ENCODE measurements around the gene SECISBP2L.
"Not testable (repeated sequence)": the region's sequence is repeated elsewhere in the genome, so short reads cannot be mapped to it uniquely, and the experiment has no call there.

SECISBP2L gene, protein sequence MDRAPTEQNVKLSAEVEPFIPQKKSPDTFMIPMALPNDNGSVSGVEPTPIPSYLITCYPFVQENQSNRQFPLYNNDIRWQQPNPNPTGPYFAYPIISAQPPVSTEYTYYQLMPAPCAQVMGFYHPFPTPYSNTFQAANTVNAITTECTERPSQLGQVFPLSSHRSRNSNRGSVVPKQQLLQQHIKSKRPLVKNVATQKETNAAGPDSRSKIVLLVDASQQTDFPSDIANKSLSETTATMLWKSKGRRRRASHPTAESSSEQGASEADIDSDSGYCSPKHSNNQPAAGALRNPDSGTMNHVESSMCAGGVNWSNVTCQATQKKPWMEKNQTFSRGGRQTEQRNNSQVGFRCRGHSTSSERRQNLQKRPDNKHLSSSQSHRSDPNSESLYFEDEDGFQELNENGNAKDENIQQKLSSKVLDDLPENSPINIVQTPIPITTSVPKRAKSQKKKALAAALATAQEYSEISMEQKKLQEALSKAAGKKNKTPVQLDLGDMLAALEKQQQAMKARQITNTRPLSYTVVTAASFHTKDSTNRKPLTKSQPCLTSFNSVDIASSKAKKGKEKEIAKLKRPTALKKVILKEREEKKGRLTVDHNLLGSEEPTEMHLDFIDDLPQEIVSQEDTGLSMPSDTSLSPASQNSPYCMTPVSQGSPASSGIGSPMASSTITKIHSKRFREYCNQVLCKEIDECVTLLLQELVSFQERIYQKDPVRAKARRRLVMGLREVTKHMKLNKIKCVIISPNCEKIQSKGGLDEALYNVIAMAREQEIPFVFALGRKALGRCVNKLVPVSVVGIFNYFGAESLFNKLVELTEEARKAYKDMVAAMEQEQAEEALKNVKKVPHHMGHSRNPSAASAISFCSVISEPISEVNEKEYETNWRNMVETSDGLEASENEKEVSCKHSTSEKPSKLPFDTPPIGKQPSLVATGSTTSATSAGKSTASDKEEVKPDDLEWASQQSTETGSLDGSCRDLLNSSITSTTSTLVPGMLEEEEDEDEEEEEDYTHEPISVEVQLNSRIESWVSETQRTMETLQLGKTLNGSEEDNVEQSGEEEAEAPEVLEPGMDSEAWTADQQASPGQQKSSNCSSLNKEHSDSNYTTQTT
- total RNA-seq = 50.3 to 129 (median 89.7) reads per million in 3 experiments

GRCh38 chr15:49046220-49047102, at the start of gene SECISBP2L:
Gene SECISBP2L, minus strand, starts transcription at chr15:49046446. Its CDS starts 147 bp downstream, at chr15:49046299.
- DNase-seq = peak; percentile 89

GRCh38 chr15:49094923-49095322, 48.7 kb upstream of the SECISBP2L start:
- DNase-seq = no peak

DNA sequence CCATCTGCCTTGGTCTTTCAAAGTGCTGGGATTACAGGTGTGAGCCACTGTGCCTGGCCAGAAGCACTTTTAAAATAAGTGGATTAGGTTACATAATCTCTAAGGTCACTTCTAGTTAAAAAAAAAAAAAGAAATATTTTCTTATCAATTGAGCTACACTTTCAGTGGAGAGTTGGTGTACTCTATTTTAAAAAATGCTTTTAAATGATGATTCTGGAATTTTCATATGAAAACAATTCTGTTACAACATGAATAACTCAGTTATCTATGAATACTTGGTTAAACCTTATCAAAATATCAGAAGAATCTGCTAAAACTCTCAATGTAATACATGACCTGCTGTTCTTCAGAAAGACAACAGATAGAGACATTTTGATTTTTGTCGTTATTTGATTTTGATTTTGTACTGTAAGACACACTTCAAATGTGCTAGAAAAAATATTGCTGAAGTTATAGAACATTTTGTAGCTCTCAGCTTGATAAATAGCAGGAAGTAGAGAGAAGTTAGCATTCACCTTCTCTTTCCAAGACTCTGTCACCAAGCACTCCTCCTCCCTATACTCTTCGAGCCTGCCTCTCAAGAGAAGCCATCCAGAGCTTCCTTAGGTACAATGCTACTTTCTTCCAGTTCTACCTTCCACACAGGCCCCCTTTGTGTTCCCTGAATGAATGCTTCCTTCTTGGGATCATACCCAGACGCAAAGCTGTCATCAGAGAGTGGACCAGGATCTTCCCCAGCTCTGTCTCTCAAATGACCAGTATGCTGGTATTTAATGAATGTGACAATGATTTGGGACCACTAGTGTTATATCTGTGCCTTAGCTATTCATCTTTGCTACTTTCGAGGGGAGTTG, 47.2 kb upstream of the SECISBP2L start:
- no peak for DNase-seq

DNA sequence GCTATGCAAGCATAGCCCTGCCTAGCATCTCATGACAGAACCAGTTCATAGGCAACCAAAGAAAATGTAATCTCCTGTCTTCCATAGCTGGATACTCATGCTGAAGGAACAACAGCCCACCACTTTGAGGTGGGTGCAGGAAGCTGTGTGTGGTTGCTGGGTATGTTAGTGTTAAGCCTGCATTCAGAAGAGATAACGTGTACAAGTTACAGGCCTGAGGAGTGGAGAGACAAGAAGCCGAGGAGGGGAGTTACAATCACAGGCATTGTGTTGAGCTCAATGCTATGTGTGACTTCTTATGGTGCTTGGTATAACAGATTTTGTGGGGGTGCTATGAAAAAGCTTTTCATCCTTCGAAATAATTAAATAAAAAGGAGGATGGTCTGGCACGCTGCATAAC, 42.8 kb upstream of the SECISBP2L start:
- DNase-seq = no peak

- no peak for DNase-seq
Observed at GRCh38 chr15:49085696-49086459, 39.6 kb upstream of the SECISBP2L start.

DNA sequence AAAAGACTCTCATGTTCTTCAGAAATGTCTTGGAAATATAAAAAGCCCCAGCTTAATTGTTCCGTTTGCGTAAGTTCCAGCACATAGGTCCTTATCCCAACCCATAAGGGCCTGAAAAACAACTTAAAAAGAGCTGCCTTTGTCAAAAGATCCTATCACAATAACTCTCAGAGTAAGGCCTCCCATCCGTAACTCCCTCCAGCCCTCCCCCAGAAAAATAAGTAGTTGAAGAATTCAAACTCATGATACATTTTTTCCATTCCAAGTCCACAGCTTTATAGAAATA, 38.0 kb upstream of the SECISBP2L start:
- no peak for DNase-seq

- DNase-seq = no peak
Observed at GRCh38 chr15:49083401-49084284, 37.4 kb upstream of the SECISBP2L start.

DNA sequence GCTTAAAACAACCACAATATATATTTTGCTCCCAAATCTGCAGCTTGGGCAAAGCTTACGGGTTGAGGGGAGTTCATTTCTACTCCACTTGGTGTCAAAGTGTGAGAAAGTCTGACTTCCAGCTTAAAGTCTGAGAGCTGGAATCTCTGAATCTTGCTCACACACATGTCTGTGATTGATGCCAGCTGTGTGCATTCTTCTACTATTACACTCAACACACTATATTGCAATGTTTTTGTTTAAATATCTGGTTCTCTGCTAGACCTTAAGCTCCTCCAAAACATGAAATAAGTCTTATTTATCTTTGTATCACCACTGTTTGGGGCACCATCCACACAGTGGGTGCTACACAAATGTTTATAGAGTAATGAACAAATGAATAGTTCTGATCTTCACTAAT, 36.7 kb upstream of the SECISBP2L start:
- DNase-seq = no peak

DNA sequence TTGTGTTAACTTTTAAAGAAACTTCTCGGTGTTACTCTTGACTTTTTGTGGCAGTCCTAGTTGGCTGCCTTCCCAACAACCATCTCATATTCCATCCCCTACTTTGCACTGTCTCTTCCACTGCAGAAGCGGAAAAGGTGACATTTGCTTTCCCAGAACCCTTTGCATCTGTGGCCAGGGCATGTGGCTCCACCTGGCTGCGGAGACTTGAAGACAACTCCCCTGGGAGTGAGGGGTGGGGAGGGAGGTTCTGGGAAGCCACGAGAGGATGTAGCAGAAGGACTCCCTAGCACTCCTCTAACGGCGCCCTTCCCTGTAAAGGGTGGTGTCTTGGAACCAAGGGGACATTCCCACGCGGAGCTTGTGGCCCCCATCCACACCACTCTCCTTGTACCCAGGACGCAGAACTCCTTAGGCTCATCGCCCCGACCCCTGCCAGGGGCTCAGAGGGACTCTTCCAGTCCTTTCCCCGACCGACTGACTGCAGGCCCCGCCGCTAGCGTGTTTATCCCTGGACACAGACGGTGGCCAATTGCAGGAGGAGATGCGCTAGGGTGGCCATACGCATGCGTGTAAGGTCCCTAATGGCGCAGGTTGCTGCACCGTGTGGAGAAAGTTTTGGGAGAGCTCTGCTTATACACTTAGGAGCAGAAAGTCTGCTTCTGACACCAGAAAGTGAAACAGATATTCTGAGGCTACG, 33.2 kb upstream of the SECISBP2L start:
- DNase-seq = no peak

GRCh38 chr15:49075881-49076280, 29.6 kb upstream of the SECISBP2L start:
- no peak for DNase-seq

DNA sequence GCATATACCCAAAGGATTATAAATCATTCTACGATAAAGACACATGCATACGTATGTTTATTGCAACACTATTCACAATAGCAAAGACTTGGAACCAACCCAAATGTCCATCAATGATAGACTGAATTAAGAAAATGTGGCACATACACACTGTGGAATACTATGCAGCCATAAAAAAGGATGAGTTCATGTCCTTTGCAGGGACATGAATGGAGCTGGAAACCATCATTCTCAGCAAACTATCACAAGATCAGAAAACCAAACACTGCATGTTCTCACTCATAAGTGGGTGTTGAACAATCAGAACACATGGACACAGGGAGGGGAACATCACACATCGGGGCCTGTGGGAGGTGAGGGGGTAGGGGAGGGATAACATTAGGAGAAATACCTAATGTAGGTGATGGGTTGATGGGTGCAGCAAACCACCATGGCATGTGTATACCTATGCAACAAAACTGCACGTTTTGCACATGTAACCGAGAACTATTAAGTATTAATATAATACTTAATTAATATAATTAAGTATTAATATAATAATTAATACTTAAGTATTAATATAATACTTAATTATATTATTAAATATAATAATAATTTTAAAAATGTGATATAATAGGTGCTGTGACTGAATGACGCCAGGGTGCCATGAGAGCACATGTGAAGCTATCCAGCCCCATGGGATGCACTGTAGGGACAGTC, 28.5 kb upstream of the SECISBP2L start:
- not testable (repeated sequence) for DNase-seq

GRCh38 chr15:49066372-49066771, 20.1 kb upstream of the SECISBP2L start:
- DNase-seq = no peak

GRCh38 chr15:49064884-49065283, 18.6 kb upstream of the SECISBP2L start:
- DNase-seq = no peak

DNA sequence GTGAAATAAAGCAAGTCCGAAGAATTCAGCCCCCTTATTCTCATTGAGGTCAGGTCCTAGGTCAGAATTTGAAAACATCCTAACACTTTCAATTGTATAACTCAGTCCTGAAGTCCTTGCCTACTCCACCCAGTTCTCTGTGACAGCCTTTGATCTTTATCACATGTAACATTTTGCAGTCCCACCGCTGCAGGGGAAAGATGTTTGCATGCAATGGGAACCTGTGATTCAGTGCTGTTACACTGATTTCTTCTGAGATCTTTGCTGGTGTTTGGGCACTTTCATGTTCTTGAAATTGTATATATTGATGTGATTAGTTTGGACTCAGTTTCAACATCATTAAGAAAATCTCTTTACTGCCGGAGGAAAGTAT, 18.0 kb upstream of the SECISBP2L start:
- no peak for DNase-seq

- no peak for DNase-seq
Observed at GRCh38 chr15:49063402-49064280, 17.4 kb upstream of the SECISBP2L start.

DNA sequence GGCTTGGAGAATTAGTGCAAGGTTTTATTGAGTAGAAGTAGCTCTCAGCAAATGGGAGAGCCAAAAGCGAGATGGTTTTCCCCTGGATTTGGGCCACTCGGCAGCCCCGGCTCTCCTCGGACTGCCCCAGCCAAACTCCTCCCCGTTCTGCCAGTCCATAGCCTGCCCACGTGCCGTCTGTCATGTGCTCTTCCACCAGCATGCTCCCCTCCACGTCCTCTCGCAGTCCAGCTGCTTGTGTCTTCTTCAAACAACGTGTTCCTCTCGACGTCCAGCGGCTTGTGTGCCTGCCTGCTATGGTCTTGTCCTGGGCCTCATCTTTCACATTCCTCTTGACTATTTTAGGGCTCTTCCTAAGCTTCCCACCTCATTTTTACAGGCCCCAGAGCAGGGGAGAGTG, 16.7 kb upstream of the SECISBP2L start:
- no peak for DNase-seq

All from central memory CD4-positive, alpha-beta T cell (primary cell).